IMR-90 (cell line): ENCODE data around the gene ZNF827. TPM values are rescaled to one million over a fixed set of nuclear protein-coding genes. Genes with fewer than 3 reads are reported as not detected.
A peak's percentile ranks its signal among the peaks of the same experiment; 100 is the strongest.

ENCODE experiments used
- ATAC-seq: fragments of 200-7000 bp; cut with Tn5 transposase; 2 replicates; pipeline ENCODE4 v1.9.1; 2020; ENCODE audit warnings: low read depth, mild to moderate bottlenecking, moderate library complexity
- BruUV-seq: library from RNA; stranded (reverse); fragments of 400-500 nt; replicated peaks from 2 replicates; lab custom pipeline; 2021; lab: Mats Ljungman, UMichigan
- CTCF ChIA-PET: fragments of 300-600 bp; formaldehyde crosslinking; extraction: SDS; loops from one replicate; lab custom pipeline; 2021; ENCODE audit warnings: antibody characterized with exemption; lab: Yijun Ruan, JAX
- POLR2A ChIA-PET: fragments of 300-600 bp; sonication (Branson Sonifier 250); formaldehyde crosslinking; loops from one replicate; lab custom pipeline; 2022; ENCODE audit warnings: antibody characterized with exemption; ENCODE audit not compliant: unreplicated experiment; lab: Charles Lee
- DNase-seq: peaks from one replicate; pipeline ENCODE4 v3.0.0; 2013
- H2AFZ ChIP-seq: replicated peaks from 2 replicates; pipeline ENCODE3; 2013; ENCODE audit warnings: low read length, mild to moderate bottlenecking; ENCODE audit not compliant: poor library complexity
- H2AK5ac ChIP-seq: 2 replicates; pipeline ENCODE4 v1.6.1; 2013; ENCODE audit warnings: low read depth, low read length, inconsistent platforms
- H2AK9ac ChIP-seq: replicated peaks from 2 replicates; pipeline ENCODE3; 2013; ENCODE audit warnings: mild to moderate bottlenecking, low read depth, low read length, moderate library complexity; ENCODE audit not compliant: poor library complexity
- H2BK120ac ChIP-seq: 2 replicates; pipeline ENCODE4 v1.6.1; 2013; ENCODE audit warnings: low read depth, low read length, inconsistent platforms
- H2BK15ac ChIP-seq: 3 replicates; pipeline ENCODE4 v1.6.1; 2013; ENCODE audit warnings: low read depth, low read length, inconsistent platforms
- H2BK20ac ChIP-seq: 2 replicates; pipeline ENCODE4 v1.6.1; 2013; ENCODE audit warnings: low read depth, mild to moderate bottlenecking, inconsistent platforms, low read length, moderate library complexity
- H2BK5ac ChIP-seq: 2 replicates; pipeline ENCODE4 v1.6.1; 2013; ENCODE audit warnings: mild to moderate bottlenecking, low read depth, low read length, inconsistent platforms; ENCODE audit not compliant: poor library complexity, severe bottlenecking
- H3K14ac ChIP-seq: replicated peaks from 2 replicates; pipeline ENCODE4 v1.6.1; 2013; ENCODE audit warnings: low read depth, low read length, inconsistent platforms
- H3K18ac ChIP-seq: 2 replicates; pipeline ENCODE4 v1.6.1; 2013; ENCODE audit warnings: low read depth, low read length, control low read depth
- H3K23ac ChIP-seq: 2 replicates; pipeline ENCODE4 v1.6.1; 2013; ENCODE audit warnings: low read depth, low read length, inconsistent platforms
- H3K27ac ChIP-seq: 2 replicates; pipeline ENCODE4 v1.5.1; 2013; ENCODE audit warnings: mild to moderate bottlenecking, control low read depth, low read length; ENCODE audit not compliant: insufficient read depth
- H3K27me3 ChIP-seq: 2 replicates; pipeline ENCODE4 v1.6.1; 2013; ENCODE audit warnings: low read length; ENCODE audit not compliant: control insufficient read depth, insufficient read depth
- H3K36me3 ChIP-seq: 2 replicates; pipeline ENCODE4 v1.6.1; 2013; ENCODE audit warnings: low read length, mixed read lengths; ENCODE audit not compliant: control insufficient read depth, insufficient read depth
- H3K4ac ChIP-seq: 2 replicates; pipeline ENCODE4 v1.6.1; 2013; ENCODE audit warnings: low read depth, low read length, inconsistent platforms
- H3K4me1 ChIP-seq: 2 replicates; pipeline ENCODE4 v1.6.1; 2013; ENCODE audit warnings: low read length, mixed read lengths; ENCODE audit not compliant: control insufficient read depth, insufficient read depth
- H3K4me2 ChIP-seq: 2 replicates; pipeline ENCODE4 v1.6.1; 2013; ENCODE audit warnings: low read depth, mild to moderate bottlenecking, control low read depth, low read length, moderate library complexity
- H3K4me3 ChIP-seq: 2 replicates; pipeline ENCODE4 v1.5.1; 2013; ENCODE audit warnings: low read depth, mild to moderate bottlenecking, control low read depth, low read length, moderate library complexity; ENCODE audit not compliant: insufficient read depth
- H3K56ac ChIP-seq: 2 replicates; pipeline ENCODE4 v1.6.1; 2013; ENCODE audit warnings: low read length, inconsistent platforms; ENCODE audit not compliant: insufficient read depth; ENCODE audit errors: extremely low read depth
- H3K79me1 ChIP-seq, 2 experiments: 2 replicates each; pipeline ENCODE4 v1.6.1; 2013; ENCODE audit warnings: low read length in 2 of 2, inconsistent platforms in 1 of 2, low read depth in 1 of 2
- H3K9ac ChIP-seq: 2 replicates; pipeline ENCODE4 v1.6.1; 2013; ENCODE audit warnings: low read depth, low read length, control low read depth
- H3K9me1 ChIP-seq: 2 replicates; pipeline ENCODE4 v1.6.1; 2013; ENCODE audit warnings: low read length, inconsistent platforms; ENCODE audit not compliant: insufficient read depth
- H3K9me3 ChIP-seq: 2 replicates; pipeline ENCODE4 v1.6.1; 2013; ENCODE audit warnings: low read length; ENCODE audit not compliant: control insufficient read depth, insufficient read depth
- H4K20me1 ChIP-seq: 2 replicates; pipeline ENCODE4 v1.6.1; 2013; ENCODE audit warnings: low read length, inconsistent platforms; ENCODE audit not compliant: insufficient read depth
- H4K5ac ChIP-seq: 2 replicates; pipeline ENCODE4 v1.6.1; 2013; ENCODE audit warnings: mild to moderate bottlenecking, low read depth, low read length, control low read depth
- H4K8ac ChIP-seq, 2 experiments: 2 replicates each; pipeline ENCODE4 v1.6.1; 2013; ENCODE audit warnings: low read depth in 2 of 2, low read length in 2 of 2, control low read depth in 1 of 2, inconsistent platforms in 1 of 2
- H4K91ac ChIP-seq: 2 replicates; pipeline ENCODE4 v1.6.1; 2013; ENCODE audit warnings: low read depth, low read length, inconsistent platforms; ENCODE audit not compliant: insufficient read depth
- BHLHE40 ChIP-seq: fragments of 150-350 bp; IDR thresholded peaks from 2 replicates; pipeline ENCODE4 v1.6.1; 2016; ENCODE audit warnings: mild to moderate bottlenecking, low read depth, low read length
- CEBPB ChIP-seq: IDR thresholded peaks from 2 replicates; pipeline ENCODE4 v1.6.1; 2012; ENCODE audit warnings: low read depth, low read length, improper control_type of control experiment
- CHD1 ChIP-seq: IDR thresholded peaks from 2 replicates; pipeline ENCODE4 v1.6.1; 2012; ENCODE audit warnings: low read depth, low read length, improper control_type of control experiment
- ELK1 ChIP-seq: fragments of 150-350 bp; IDR thresholded peaks from 2 replicates; pipeline ENCODE4 v1.6.1; 2016; ENCODE audit warnings: low read depth, mild to moderate bottlenecking, low read length, moderate library complexity, borderline replicate concordance
- MAFK ChIP-seq: IDR thresholded peaks from 2 replicates; pipeline ENCODE4 v1.6.1; 2012; ENCODE audit warnings: low read depth, low read length, improper control_type of control experiment
- RCOR1 ChIP-seq: IDR thresholded peaks from 2 replicates; pipeline ENCODE4 v1.6.1; 2012; ENCODE audit warnings: mild to moderate bottlenecking, low read length, improper control_type of control experiment; ENCODE audit not compliant: insufficient replicate concordance
- SMC3 ChIP-seq: fragments of 150-350 bp; IDR thresholded peaks from 2 replicates; pipeline ENCODE4 v1.6.1; 2016; ENCODE audit warnings: low read depth, mild to moderate bottlenecking, antibody characterized with exemption, low read length, moderate library complexity
- WGBS, 2 experiments: methylation state at CpG; one replicate each; pipeline versions ENCODE4 v1.1.5 to v1.1.7; 2013; ENCODE audit warnings: missing lambda C conversion rate in 2 of 2; ENCODE audit not compliant: insufficient read length in 1 of 2; ENCODE audit errors: extremely low coverage in 2 of 2; 5-methylcytosine and 5-hydroxymethylcytosine counted together
- dilution Hi-C: fragments of 300-500 bp; cut with HindIII; formaldehyde crosslinking; loops from one replicate; pipeline ENCODE4 v1.14.3; 2018; ENCODE audit warnings: low sequenced_read_pairs; ENCODE audit not compliant: unreplicated experiment
- in situ Hi-C: fragments of 300-500 bp; cut with MboI; formaldehyde crosslinking; loops from 3 replicates; pipeline ENCODE4 v1.14.3; 2019; ENCODE audit warnings: low sequenced_read_pairs, inconsistent platforms, mixed read lengths
- intact Hi-C: fragments of 100-400 bp; cut with micrococcal nuclease; formaldehyde crosslinking; loops from 2 replicates; pipeline ENCODE4 v1.10.0; 2022
- polyA plus RNA-seq, 3 experiments: library from polyadenylated mRNA; depleted of rRNA; stranded (reverse); fragments of >200 nt; gene quantifications; 2 replicates each; pipeline ENCODE4 v1.2.3, GENCODE V29; 2012; ENCODE audit warnings: low replicate concordance in 1 of 3
- total RNA-seq: library from RNA; depleted of rRNA; stranded (reverse); fragments of >200 nt; gene quantifications from 2 replicates; pipeline ENCODE4 v1.2.3, GENCODE V29; 2012

ZNF827 gene
- total and polyA plus RNA-seq, 2 of the 4 experiments (the other 2 are of a cell fraction) = 6.6 to 31.7 TPM

- in situ Hi-C loops = no loop called here
- Histone ChIP-seq H2AK5ac (no peak overlapping the region), H4K20me1 (peaks cover 25% of the 10 kb centered on the region), H3K27me3 (no peaks in the 10 kb centered on the region), H3K23ac (no peak overlapping the region), H3K4me1 (peaks cover 13% of the 10 kb centered on the region), H3K9me1 (peaks cover 20% of the 10 kb centered on the region), H2BK15ac (no peak overlapping the region), H4K5ac (no peak overlapping the region), H3K18ac (no peak overlapping the region), H4K8ac (no peak overlapping the region), H2BK120ac (no peak overlapping the region), H3K56ac (no peak overlapping the region), H3K4ac (no peak overlapping the region), H3K79me1 (peaks cover 39 to 73% of the 10 kb centered on the region in 2 experiments), H3K36me3 (peaks cover under 1% of the 10 kb centered on the region; the same call in 1 of the 2 replicates), H3K4me3 (no peak overlapping the region), H3K14ac (no peak overlapping the region), H3K4me2 (peak overlapping the region; percentile 79), H2BK20ac (no peak overlapping the region), H2AFZ (no peak overlapping the region), H2BK5ac (no peak overlapping the region), H3K9me3 (no peaks in the 10 kb centered on the region), H3K27ac (no peak overlapping the region), H3K9ac (no peak overlapping the region), H4K91ac (no peak overlapping the region), H2AK9ac (no peak overlapping the region)
- no CpG with 5 or more reads among the region's 3 CpGs for WGBS, 2 experiments
- intact Hi-C loops = no loop called here
- peak; percentile 63 for ATAC-seq
- BruUV-seq = no TSS peak
- CTCF ChIA-PET = no interaction called here
- TF ChIP-seq CEBPB (no peak), BHLHE40 (no peak), SMC3 (no peak), ELK1 (no peak), RCOR1 (no peak), MAFK (no peak), CHD1 (no peak)
- DNase-seq = peak; percentile 32
- dilution Hi-C loops = no loop called here
- POLR2A ChIA-PET = no interaction called here
Measured at GRCh38 chr4:145907812-145908211, 30.8 kb downstream of the ZNF827 start.
